Ureter (tissue), 1 donor: ENCODE measurements around the gene CPO. TPM values are rescaled to one million over a fixed set of nuclear protein-coding genes. Genes with fewer than 3 reads are reported as not detected.
A peak's percentile ranks its signal among the peaks of the same experiment; 100 is the strongest.
"Not testable (repeated sequence)": the region's sequence is repeated elsewhere in the genome, so short reads cannot be mapped to it uniquely, and the experiment has no call there.

Experiments used
- DNase-seq: peaks from one replicate; pipeline ENCODE4 v3.0.0-alpha.2; 2020; ENCODE audit warnings: low spot score
- total RNA-seq: library from RNA; stranded (reverse); gene quantifications from one replicate; pipeline ENCODE4 v1.2.4, GENCODE V29; 2023
- donor health status: DM: yes; HTN: yes; CAD: no.

CPO gene
- not detected for total RNA-seq

- no peak for DNase-seq
These were observed at the start of gene CPO for GRCh38 chr2:206939340-206939739. CPO (plus strand) TSS chr2:206939518; CDS start chr2:206939600, 82 bp downstream.

- DNase-seq, result no peak
These were observed 49.1 kb upstream of the CPO start for GRCh38 chr2:206890179-206890578.

- DNase-seq, result no peak
These were observed 48.4 kb upstream of the CPO start for GRCh38 chr2:206890926-206891325.

GRCh38 chr2:206915121-206915520 lies 24.2 kb upstream of the CPO start:
- no peak for DNase-seq

- DNase-seq, result no peak
These were observed 21.1 kb upstream of the CPO start for GRCh38 chr2:206918263-206918662.

- DNase-seq, result no peak
These were observed 19.0 kb upstream of the CPO start for GRCh38 chr2:206920310-206920709.

- DNase-seq, result no peak
These were observed 18.4 kb upstream of the CPO start for GRCh38 chr2:206920951-206921350.

GRCh38 chr2:206921529-206921928 lies 17.8 kb upstream of the CPO start:
- no peak for DNase-seq

GRCh38 chr2:206935991-206936842 lies 3.1 kb upstream of the CPO start:
- DNase-seq, result no peak

GRCh38 chr2:206936843-206937230 lies 2.5 kb upstream of the CPO start:
- no peak for DNase-seq

GRCh38 chr2:206937555-206937954 lies 1.8 kb upstream of the CPO start:
- no peak for DNase-seq

GRCh38 chr2:206940546-206940945 lies 1.2 kb downstream of the CPO start:
- DNase-seq, result no peak

- no peak for DNase-seq
These were observed 3.5 kb downstream of the CPO start for GRCh38 chr2:206942592-206943478.

- not testable (repeated sequence) for DNase-seq
These were observed 14.1 kb downstream of the CPO start for GRCh38 chr2:206953404-206953803.

- DNase-seq, result no peak
These were observed 15.9 kb downstream of the CPO start for GRCh38 chr2:206955253-206955652.

- DNase-seq, result no peak
These were observed 18.9 kb downstream of the CPO start for GRCh38 chr2:206958261-206958660.

- DNase-seq, result no peak
These were observed 23.6 kb downstream of the CPO start for GRCh38 chr2:206962966-206963365.

- no peak for DNase-seq
These were observed 29.1 kb downstream of the CPO start for GRCh38 chr2:206968134-206969086.

GRCh38 chr2:206969192-206969591 lies 29.9 kb downstream of the CPO start:
- no peak for DNase-seq

GRCh38 chr2:206970589-206971360 lies 31.5 kb downstream of the CPO start:
- no peak for DNase-seq

GRCh38 chr2:206971805-206972204 lies 32.5 kb downstream of the CPO start:
- DNase-seq, result peak; percentile 44
